ENCODE data around the gene EME1.

Gene EME1

DNA sequence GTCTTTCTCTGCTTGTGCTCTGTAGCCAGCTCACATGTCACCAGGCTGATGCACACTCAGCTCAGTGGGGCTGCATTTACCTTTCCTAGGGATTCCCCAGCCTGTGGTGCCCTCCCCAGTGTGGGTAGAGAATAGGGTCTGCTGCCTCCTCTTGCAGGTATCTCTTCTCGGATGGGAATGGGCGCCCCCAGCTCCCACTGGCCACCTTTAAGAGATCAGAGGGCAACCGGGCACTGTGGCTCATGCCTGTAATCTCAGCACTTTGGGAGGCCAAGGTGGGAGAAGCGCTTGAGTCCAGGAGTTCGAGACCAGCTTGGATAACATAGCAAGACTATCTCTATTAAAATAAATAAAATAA, 23.8 kb upstream of the EME1 start:
- no peak overlapping the region for H3K4me3 ChIP-seq (ENCODE audit: low read depth, low read length)
- H3K27me3 ChIP-seq (ENCODE audit: control insufficient read depth, insufficient read depth, low read length): peaks cover 12% of the 10 kb centered on the region
- H3K9ac ChIP-seq (ENCODE audit: low read depth, low read length): no peak overlapping the region
- peaks cover 23% of the 10 kb centered on the region for H3K4me1 ChIP-seq (ENCODE audit: control insufficient read depth, insufficient read depth, low read length)
- H3K36me3 ChIP-seq (ENCODE audit: control insufficient read depth, insufficient read depth, low read length): peaks cover 9% of the 10 kb centered on the region
- no peak overlapping the region for H3K27ac ChIP-seq (ENCODE audit: low read depth, low read length)
- no peaks in the 10 kb centered on the region for H3K9me3 ChIP-seq (ENCODE audit: control insufficient read depth, insufficient read depth, low read length)

DNA sequence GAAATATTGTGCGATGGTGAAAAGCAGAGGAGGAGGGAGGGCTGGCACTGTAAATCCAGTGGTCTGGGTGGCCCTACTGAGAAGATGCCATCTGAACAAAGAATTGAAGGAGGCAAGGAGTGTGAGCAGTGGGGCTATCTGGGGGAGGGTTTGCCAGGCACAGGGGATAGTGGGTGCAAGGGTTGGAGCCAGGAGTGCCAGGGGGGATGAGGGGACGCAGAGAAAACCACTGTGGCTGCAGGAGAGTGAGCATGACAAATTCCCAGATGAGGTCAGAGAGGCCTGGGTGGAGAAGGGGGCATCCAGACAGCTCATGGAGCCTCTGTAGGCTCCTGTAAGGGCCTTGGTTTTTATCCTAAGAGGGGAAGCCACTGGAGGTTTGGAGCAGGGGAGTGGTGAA, 22.3 kb upstream of the EME1 start:
- no peak overlapping the region for H3K9ac ChIP-seq (ENCODE audit: low read depth, low read length)
- no peak overlapping the region for H3K27ac ChIP-seq (ENCODE audit: low read depth, low read length)
- no peak overlapping the region for H3K4me3 ChIP-seq (ENCODE audit: low read depth, low read length)
- peaks cover 14% of the 10 kb centered on the region for H3K4me1 ChIP-seq (ENCODE audit: control insufficient read depth, insufficient read depth, low read length)
- no peaks in the 10 kb centered on the region for H3K9me3 ChIP-seq (ENCODE audit: control insufficient read depth, insufficient read depth, low read length)
- H3K27me3 ChIP-seq (ENCODE audit: control insufficient read depth, insufficient read depth, low read length): no peaks in the 10 kb centered on the region
- H3K36me3 ChIP-seq (ENCODE audit: control insufficient read depth, insufficient read depth, low read length): peaks cover 24% of the 10 kb centered on the region

DNA sequence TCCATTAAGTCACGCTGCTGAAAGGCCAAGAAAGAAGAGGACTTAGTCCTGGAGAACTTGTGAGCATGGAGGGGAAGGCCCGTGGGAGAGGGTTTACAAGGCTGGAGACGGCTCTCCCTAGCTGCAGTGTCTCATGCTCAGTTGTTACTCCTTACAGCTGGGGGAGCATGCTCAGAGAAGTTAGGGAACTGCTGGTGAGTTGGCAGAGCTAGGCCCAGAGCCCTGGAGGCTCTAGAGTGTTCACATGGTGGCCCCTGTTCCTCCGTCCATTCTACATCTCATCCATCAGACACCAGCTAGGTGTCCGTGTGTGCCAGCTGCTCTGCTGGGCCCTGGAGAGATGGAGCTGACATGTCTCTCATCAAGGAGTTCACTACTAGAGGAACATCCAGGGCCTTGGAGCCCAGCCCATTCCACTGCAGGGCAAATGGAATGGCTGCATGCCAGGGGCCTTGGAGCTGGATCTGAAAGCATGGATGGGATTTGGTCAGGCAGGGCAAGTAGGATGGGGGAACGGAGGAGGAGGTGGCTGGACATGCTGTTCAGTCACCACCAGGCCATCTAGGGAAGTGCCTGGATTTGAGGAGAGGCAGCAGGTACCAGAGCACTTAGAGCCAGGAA, 20.8 kb upstream of the EME1 start:
- Histone ChIP-seq H3K36me3 (ENCODE audit: control insufficient read depth, insufficient read depth, low read length) (peaks cover 38% of the 10 kb centered on the region), H3K27ac (ENCODE audit: low read depth, low read length) (no peak overlapping the region), H3K4me3 (ENCODE audit: low read depth, low read length) (no peak overlapping the region), H3K9me3 (ENCODE audit: control insufficient read depth, insufficient read depth, low read length) (no peaks in the 10 kb centered on the region), H3K27me3 (ENCODE audit: control insufficient read depth, insufficient read depth, low read length) (no peaks in the 10 kb centered on the region), H3K4me1 (ENCODE audit: control insufficient read depth, insufficient read depth, low read length) (peaks cover 14% of the 10 kb centered on the region), H3K9ac (ENCODE audit: low read depth, low read length) (no peak overlapping the region)

DNA sequence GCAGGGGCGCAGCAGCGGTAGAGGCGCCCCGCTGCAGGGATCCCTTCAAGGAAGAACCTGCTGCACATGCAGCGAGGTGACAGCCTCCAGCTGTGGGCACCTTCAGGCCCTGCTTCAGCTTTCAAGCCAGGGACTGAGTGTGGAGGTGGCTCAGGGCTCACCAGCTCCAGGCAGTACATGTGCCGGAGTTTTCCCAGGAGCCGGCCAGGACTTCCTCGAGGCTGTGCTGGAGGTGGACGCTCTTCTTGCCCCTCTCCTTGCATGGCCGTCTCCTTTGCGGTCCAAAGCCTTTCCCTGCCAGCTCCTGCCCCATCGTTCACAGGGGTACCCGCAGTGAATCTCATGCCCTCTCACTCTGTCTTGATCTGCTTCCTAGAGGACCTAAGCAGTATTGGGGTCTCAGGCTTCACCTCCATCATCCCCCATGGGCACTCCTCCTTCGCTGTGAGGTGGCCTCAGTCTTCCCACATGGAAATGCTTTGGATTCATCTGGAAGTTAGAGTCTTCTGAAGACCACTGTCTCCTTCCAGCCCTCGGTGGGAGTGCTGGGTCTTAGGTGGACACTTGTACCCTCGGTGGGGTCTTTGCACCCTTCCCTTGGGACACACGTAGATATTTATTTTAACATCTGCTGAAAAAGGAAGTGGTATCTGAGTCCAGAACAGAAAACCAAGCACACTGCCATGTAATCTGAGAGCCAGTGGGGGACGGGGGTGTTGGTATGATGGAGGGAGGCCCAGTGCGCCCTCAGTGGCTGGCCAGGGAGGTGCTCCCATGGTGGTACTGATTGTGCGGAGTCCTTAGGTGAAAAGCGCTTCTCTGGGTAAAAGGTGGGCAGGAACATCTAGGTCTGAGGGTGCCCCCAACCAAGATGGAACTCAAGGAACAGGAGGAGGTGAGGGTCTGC, 20.1 kb upstream of the EME1 start:
- Histone ChIP-seq H3K9ac (ENCODE audit: low read depth, low read length) (no peak overlapping the region), H3K27me3 (ENCODE audit: control insufficient read depth, insufficient read depth, low read length) (no peaks in the 10 kb centered on the region), H3K4me3 (ENCODE audit: low read depth, low read length) (no peak overlapping the region), H3K27ac (ENCODE audit: low read depth, low read length) (no peak overlapping the region), H3K4me1 (ENCODE audit: control insufficient read depth, insufficient read depth, low read length) (peaks cover 6% of the 10 kb centered on the region), H3K9me3 (ENCODE audit: control insufficient read depth, insufficient read depth, low read length) (no peaks in the 10 kb centered on the region), H3K36me3 (ENCODE audit: control insufficient read depth, insufficient read depth, low read length) (peaks cover 43% of the 10 kb centered on the region)

DNA sequence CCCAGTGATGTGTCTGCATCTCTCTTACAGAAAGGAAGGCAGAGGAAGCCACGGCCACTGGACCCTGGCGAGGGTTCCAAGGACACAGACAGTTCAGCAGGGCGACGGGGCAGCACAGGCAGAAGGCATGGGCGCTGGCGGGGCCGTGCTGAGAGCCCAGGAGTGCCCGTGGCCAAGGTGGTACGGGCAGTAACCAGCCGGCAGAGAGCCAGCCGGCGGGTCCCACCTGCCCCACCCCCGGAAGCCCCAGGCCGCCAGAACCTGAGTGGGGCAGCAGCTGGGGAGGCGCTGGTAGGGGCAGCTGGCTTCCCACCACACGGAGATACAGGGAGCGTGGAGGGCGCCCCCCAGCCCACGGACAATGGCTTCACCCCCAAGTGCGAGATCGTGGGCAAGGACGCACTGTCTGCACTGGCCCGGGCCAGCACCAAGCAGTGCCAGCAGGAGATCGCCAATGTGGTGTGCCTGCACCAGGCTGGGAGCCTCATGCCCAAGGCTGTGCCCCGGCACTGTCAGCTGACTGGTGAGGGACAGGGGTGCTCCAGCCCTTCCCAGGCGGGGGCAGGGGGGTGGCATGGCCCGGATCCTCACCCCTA, 19.3 kb upstream of the EME1 start:
- Histone ChIP-seq H3K36me3 (ENCODE audit: control insufficient read depth, insufficient read depth, low read length) (peaks cover 48% of the 10 kb centered on the region), H3K9ac (ENCODE audit: low read depth, low read length) (no peak overlapping the region), H3K9me3 (ENCODE audit: control insufficient read depth, insufficient read depth, low read length) (no peaks in the 10 kb centered on the region), H3K4me1 (ENCODE audit: control insufficient read depth, insufficient read depth, low read length) (no peaks in the 10 kb centered on the region), H3K4me3 (ENCODE audit: low read depth, low read length) (no peak overlapping the region), H3K27me3 (ENCODE audit: control insufficient read depth, insufficient read depth, low read length) (no peaks in the 10 kb centered on the region), H3K27ac (ENCODE audit: low read depth, low read length) (no peak overlapping the region)

DNA sequence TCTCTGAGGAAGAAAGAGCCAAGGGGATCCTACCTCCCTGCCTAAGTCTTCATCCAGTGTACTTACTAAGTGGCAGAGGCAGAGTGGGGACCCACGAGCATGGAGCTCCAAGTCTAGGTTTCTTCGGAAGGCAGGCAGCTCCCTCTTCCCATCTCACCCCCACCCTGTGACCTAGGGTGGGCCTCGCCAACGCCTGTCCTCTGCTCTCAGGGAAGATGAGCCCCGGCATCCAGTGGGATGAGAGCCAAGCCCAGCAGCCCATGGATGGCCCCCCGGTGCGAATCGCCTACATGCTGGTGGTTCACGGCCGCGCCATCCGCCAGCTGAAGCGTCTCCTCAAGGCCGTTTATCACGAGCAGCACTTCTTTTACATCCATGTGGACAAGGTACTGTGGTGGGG, 18.8 kb upstream of the EME1 start:
- Histone ChIP-seq H3K27ac (ENCODE audit: low read depth, low read length) (no peak overlapping the region), H3K9me3 (ENCODE audit: control insufficient read depth, insufficient read depth, low read length) (no peaks in the 10 kb centered on the region), H3K9ac (ENCODE audit: low read depth, low read length) (no peak overlapping the region), H3K4me3 (ENCODE audit: low read depth, low read length) (no peak overlapping the region), H3K4me1 (ENCODE audit: control insufficient read depth, insufficient read depth, low read length) (no peaks in the 10 kb centered on the region), H3K27me3 (ENCODE audit: control insufficient read depth, insufficient read depth, low read length) (no peaks in the 10 kb centered on the region), H3K36me3 (ENCODE audit: control insufficient read depth, insufficient read depth, low read length) (peaks cover 53% of the 10 kb centered on the region)

DNA sequence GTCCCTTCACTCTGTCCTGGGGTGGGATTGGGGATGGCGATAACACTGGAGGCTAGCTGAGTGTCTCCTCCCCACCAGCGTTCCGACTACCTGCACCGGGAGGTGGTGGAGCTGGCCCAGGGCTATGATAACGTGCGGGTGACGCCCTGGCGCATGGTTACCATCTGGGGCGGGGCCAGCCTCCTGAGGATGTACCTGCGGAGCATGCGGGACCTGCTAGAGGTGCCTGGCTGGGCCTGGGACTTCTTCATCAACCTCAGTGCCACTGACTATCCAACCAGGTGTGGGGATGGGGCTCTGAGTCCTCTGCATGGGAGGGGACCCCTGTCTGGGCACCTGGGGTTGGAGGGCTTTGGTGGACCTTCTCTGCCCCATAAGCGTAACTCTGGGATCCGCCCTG, 18.3 kb upstream of the EME1 start:
- no peak overlapping the region for H3K9ac ChIP-seq (ENCODE audit: low read depth, low read length)
- H3K36me3 ChIP-seq (ENCODE audit: control insufficient read depth, insufficient read depth, low read length): peaks cover 59% of the 10 kb centered on the region
- no peaks in the 10 kb centered on the region for H3K4me1 ChIP-seq (ENCODE audit: control insufficient read depth, insufficient read depth, low read length)
- no peak overlapping the region for H3K27ac ChIP-seq (ENCODE audit: low read depth, low read length)
- no peaks in the 10 kb centered on the region for H3K27me3 ChIP-seq (ENCODE audit: control insufficient read depth, insufficient read depth, low read length)
- no peak overlapping the region for H3K4me3 ChIP-seq (ENCODE audit: low read depth, low read length)
- no peaks in the 10 kb centered on the region for H3K9me3 ChIP-seq (ENCODE audit: control insufficient read depth, insufficient read depth, low read length)

DNA sequence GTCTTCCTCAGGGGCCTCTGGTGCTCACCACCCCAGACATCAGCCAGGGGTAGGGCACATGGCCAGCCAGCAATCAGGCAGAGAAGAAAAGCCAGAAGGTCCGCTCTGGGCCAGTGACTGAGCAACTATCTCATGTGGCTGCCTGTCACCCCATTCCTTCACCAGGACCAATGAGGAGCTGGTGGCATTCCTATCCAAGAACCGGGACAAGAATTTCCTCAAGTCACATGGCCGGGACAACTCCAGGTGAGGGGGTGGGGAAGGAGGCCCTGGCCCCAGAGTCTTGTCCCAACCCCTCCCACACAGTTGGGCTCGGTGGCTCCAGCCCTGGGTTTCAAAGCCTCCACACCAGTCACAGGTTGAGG, 17.7 kb upstream of the EME1 start:
- no peaks in the 10 kb centered on the region for H3K4me1 ChIP-seq (ENCODE audit: control insufficient read depth, insufficient read depth, low read length)
- H3K36me3 ChIP-seq (ENCODE audit: control insufficient read depth, insufficient read depth, low read length): peaks cover 64% of the 10 kb centered on the region
- H3K9me3 ChIP-seq (ENCODE audit: control insufficient read depth, insufficient read depth, low read length): no peaks in the 10 kb centered on the region
- no peak overlapping the region for H3K27ac ChIP-seq (ENCODE audit: low read depth, low read length)
- no peaks in the 10 kb centered on the region for H3K27me3 ChIP-seq (ENCODE audit: control insufficient read depth, insufficient read depth, low read length)
- H3K4me3 ChIP-seq (ENCODE audit: low read depth, low read length): no peak overlapping the region
- H3K9ac ChIP-seq (ENCODE audit: low read depth, low read length): no peak overlapping the region

DNA sequence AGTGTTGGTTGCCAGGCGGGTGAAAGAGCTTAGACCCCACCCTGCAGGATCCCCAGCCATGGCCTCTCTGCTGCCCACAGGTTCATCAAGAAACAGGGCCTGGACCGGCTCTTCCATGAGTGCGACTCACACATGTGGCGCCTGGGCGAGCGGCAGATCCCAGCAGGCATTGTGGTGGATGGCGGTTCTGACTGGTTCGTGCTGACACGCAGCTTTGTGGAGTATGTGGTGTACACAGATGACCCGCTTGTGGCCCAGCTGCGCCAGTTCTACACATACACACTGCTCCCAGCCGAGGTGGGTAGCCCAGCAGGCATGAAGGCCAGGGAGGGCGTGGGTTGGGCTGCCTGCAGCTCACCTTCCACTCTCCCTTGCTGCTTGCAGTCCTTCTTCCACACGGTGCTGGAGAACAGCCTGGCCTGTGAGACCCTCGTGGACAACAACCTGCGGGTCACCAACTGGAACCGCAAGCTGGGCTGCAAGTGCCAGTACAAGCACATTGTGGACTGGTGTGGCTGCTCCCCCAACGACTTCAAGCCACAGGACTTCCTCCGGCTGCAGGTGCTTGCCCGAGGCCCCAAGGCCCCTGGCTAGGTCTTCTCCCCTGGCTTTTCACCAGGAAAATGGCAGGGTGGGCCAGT, 17.2 kb upstream of the EME1 start:
- no peak overlapping the region for H3K4me3 ChIP-seq (ENCODE audit: low read depth, low read length)
- H3K9ac ChIP-seq (ENCODE audit: low read depth, low read length): no peak overlapping the region
- peaks cover 68% of the 10 kb centered on the region for H3K36me3 ChIP-seq (ENCODE audit: control insufficient read depth, insufficient read depth, low read length)
- no peaks in the 10 kb centered on the region for H3K9me3 ChIP-seq (ENCODE audit: control insufficient read depth, insufficient read depth, low read length)
- no peak overlapping the region for H3K27ac ChIP-seq (ENCODE audit: low read depth, low read length)
- no peaks in the 10 kb centered on the region for H3K4me1 ChIP-seq (ENCODE audit: control insufficient read depth, insufficient read depth, low read length)
- H3K27me3 ChIP-seq (ENCODE audit: control insufficient read depth, insufficient read depth, low read length): no peaks in the 10 kb centered on the region

DNA sequence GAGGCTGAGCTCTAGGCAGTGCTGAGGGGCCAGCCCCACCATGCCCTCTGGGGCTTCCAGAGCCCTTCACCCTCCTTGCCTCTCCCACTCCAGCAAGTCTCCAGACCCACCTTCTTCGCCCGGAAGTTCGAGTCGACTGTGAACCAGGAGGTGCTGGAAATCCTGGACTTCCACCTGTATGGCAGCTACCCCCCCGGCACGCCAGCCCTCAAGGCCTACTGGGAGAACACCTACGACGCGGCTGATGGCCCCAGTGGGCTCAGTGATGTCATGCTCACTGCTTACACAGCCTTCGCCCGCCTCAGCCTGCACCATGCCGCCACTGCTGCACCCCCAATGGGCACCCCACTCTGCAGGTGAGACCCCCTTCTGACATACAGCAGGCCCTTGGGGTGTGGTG, 16.6 kb upstream of the EME1 start:
- Histone ChIP-seq H3K4me1 (ENCODE audit: control insufficient read depth, insufficient read depth, low read length) (no peaks in the 10 kb centered on the region), H3K27me3 (ENCODE audit: control insufficient read depth, insufficient read depth, low read length) (no peaks in the 10 kb centered on the region), H3K27ac (ENCODE audit: low read depth, low read length) (no peak overlapping the region), H3K4me3 (ENCODE audit: low read depth, low read length) (no peak overlapping the region), H3K36me3 (ENCODE audit: control insufficient read depth, insufficient read depth, low read length) (peaks cover 72% of the 10 kb centered on the region), H3K9ac (ENCODE audit: low read depth, low read length) (no peak overlapping the region), H3K9me3 (ENCODE audit: control insufficient read depth, insufficient read depth, low read length) (no peaks in the 10 kb centered on the region)
